NT2/D1 (cell line): Measurements from ENCODE around the gene PTPRN2.

ENCODE experiments used
- DNase-seq: peaks from one replicate; pipeline ENCODE4 v3.0.0-alpha.2; 2011; ENCODE audit warnings: low read depth, low spot score
- H3K27me3 ChIP-seq: 2 replicates; pipeline ENCODE4 v1.6.0; 2011; ENCODE audit warnings: mild to moderate bottlenecking; ENCODE audit not compliant: insufficient read length, insufficient read depth
- H3K36me3 ChIP-seq: 2 replicates; pipeline ENCODE4 v1.6.1; 2011; ENCODE audit warnings: mild to moderate bottlenecking, low read length, mixed read lengths; ENCODE audit not compliant: insufficient read depth, insufficient read length
- H3K4me1 ChIP-seq: 2 replicates; pipeline ENCODE4 v1.5.1; 2011; ENCODE audit not compliant: insufficient read depth, insufficient read length
- H3K4me3 ChIP-seq: 2 replicates; pipeline ENCODE4 v1.5.1; 2011; ENCODE audit warnings: low read depth; ENCODE audit not compliant: insufficient read length
- H3K9ac ChIP-seq: 2 replicates; pipeline ENCODE4 v1.6.0; 2011; ENCODE audit warnings: low read depth; ENCODE audit not compliant: insufficient read length
- H3K9me3 ChIP-seq: 2 replicates; pipeline ENCODE4 v1.5.1; 2011; ENCODE audit warnings: mild to moderate bottlenecking, low read length; ENCODE audit not compliant: insufficient read depth
- SUZ12 ChIP-seq: IDR thresholded peaks from 2 replicates; pipeline ENCODE4 v1.6.1; 2011; ENCODE audit not compliant: insufficient read length, insufficient read depth; ENCODE audit errors: extremely low read depth
- YY1 ChIP-seq: IDR thresholded peaks from 2 replicates; pipeline ENCODE4 v1.6.1; 2011; ENCODE audit not compliant: insufficient read length, insufficient read depth
- ZNF274 ChIP-seq: IDR thresholded peaks from 2 replicates; pipeline ENCODE4 v1.6.1; 2011; ENCODE audit warnings: mild to moderate bottlenecking, low read depth, low read length

The PTPRN2 gene

GRCh38 chr7:157887400-157887799 lies 700.2 kb downstream of the PTPRN2 start:
- Histone ChIP-seq H3K9me3 (peaks cover 17% of the 10 kb centered on the region), H3K36me3 (no peaks in the 10 kb centered on the region), H3K9ac (no peak overlapping the region), H3K27me3 (no peaks in the 10 kb centered on the region), H3K4me3 (no peak overlapping the region), H3K4me1 (no peaks in the 10 kb centered on the region)
- no peak for DNase-seq
- TF ChIP-seq SUZ12 (no peak), YY1 (no peak), ZNF274 (no peak)

GRCh38 chr7:157886711-157887110 lies 700.9 kb downstream of the PTPRN2 start:
- no peaks in the 10 kb centered on the region for H3K36me3 ChIP-seq
- TF ChIP-seq YY1 = no peak
- TF ChIP-seq ZNF274 = no peak
- no peak for TF ChIP-seq SUZ12
- no peak for DNase-seq
- H3K9ac ChIP-seq = no peak overlapping the region
- H3K4me3 ChIP-seq = no peak overlapping the region
- H3K9me3 ChIP-seq = peaks cover 17% of the 10 kb centered on the region
- H3K4me1 ChIP-seq = no peaks in the 10 kb centered on the region
- no peaks in the 10 kb centered on the region for H3K27me3 ChIP-seq

- no peaks in the 10 kb centered on the region for H3K36me3 ChIP-seq
- H3K9me3 ChIP-seq = peaks cover 17% of the 10 kb centered on the region
- DNase-seq = no peak
- no peak overlapping the region for H3K4me3 ChIP-seq
- H3K4me1 ChIP-seq = no peaks in the 10 kb centered on the region
- TF ChIP-seq ZNF274 = no peak
- TF ChIP-seq SUZ12 = no peak
- no peak for TF ChIP-seq YY1
- no peak overlapping the region for H3K9ac ChIP-seq
- H3K27me3 ChIP-seq = no peaks in the 10 kb centered on the region
Measured at GRCh38 chr7:157886266-157886665, 701.4 kb downstream of the PTPRN2 start.

- Histone ChIP-seq H3K4me3 (no peak overlapping the region), H3K9ac (no peak overlapping the region), H3K36me3 (no peaks in the 10 kb centered on the region), H3K27me3 (no peaks in the 10 kb centered on the region), H3K9me3 (peaks cover 17% of the 10 kb centered on the region), H3K4me1 (no peaks in the 10 kb centered on the region)
- DNase-seq = no peak
- TF ChIP-seq YY1 = no peak
- TF ChIP-seq SUZ12 = no peak
- no peak for TF ChIP-seq ZNF274
Measured at GRCh38 chr7:157885140-157885539, 702.5 kb downstream of the PTPRN2 start.

GRCh38 chr7:157884461-157885062 lies 703.1 kb downstream of the PTPRN2 start:
- TF ChIP-seq SUZ12 (no peak), YY1 (no peak), ZNF274 (no peak)
- Histone ChIP-seq H3K36me3 (no peaks in the 10 kb centered on the region), H3K9me3 (peaks cover 17% of the 10 kb centered on the region), H3K4me1 (no peaks in the 10 kb centered on the region), H3K27me3 (no peaks in the 10 kb centered on the region), H3K4me3 (no peak overlapping the region), H3K9ac (no peak overlapping the region)
- DNase-seq = no peak

GRCh38 chr7:157881048-157881771 lies 706.4 kb downstream of the PTPRN2 start:
- Histone ChIP-seq H3K4me1 (no peaks in the 10 kb centered on the region), H3K36me3 (no peaks in the 10 kb centered on the region), H3K9me3 (peaks cover 17% of the 10 kb centered on the region), H3K4me3 (no peak overlapping the region), H3K27me3 (no peaks in the 10 kb centered on the region), H3K9ac (no peak overlapping the region)
- TF ChIP-seq YY1 (no peak), SUZ12 (no peak), ZNF274 (no peak)
- DNase-seq = no peak

GRCh38 chr7:157879391-157879790 lies 708.2 kb downstream of the PTPRN2 start:
- Histone ChIP-seq H3K4me1 (no peaks in the 10 kb centered on the region), H3K27me3 (no peaks in the 10 kb centered on the region), H3K9me3 (peaks cover 13% of the 10 kb centered on the region), H3K4me3 (no peak overlapping the region), H3K9ac (no peak overlapping the region), H3K36me3 (no peaks in the 10 kb centered on the region)
- DNase-seq = no peak
- TF ChIP-seq ZNF274 (no peak), YY1 (no peak), SUZ12 (no peak)
